ENCODE results near the gene PIK3R5. TPM values are rescaled to one million over a fixed set of nuclear protein-coding genes. Genes with fewer than 3 reads are reported as not detected.

Gene PIK3R5
- total and polyA plus RNA-seq, 4 donors = 11.7 to 70.9 (median 35.0) TPM

DNA sequence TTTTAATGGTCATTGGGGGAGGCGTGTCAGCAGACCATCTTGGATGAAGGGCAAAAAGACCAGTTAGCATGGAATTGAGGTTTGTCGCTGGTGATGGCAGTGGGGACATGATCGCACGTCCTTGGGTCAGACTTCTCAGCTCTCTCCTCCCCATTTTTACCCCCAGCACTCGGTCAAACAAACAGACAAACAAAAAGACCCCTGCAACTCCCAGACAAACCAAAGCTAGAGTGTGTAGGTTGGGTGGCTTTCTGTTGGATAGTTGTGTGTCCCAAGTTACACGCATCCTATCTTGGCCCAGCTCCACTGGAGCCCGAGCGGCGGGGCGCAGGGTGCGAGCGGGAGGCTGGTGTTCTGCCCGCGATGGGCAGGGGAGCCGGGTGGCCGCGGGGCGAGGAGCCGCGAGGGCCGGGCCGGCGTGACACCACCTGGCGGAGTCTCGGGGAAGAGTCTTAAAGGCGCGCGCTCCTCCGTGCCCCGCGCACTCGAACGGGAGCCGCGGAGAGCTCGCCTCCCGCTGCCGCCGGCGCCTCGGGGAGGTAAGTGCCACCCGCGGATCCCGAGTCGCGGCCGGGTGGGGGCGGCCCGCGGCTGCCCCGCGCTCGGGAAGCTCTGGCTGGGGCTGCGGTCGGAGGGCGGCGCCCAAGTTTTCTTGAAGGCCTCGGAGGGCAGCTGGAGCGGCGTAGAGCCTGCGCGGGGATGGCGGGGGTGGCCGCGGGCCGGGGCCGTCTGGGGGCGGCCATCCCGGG lies 37.3 kb upstream of the PIK3R5 start:
- ATAC-seq (ENCODE audit: insufficient read depth, low FRiP score) (no peak), DNase-seq (no peak)
- peaks cover 31 to 67% (median 41%) of the 10 kb centered on the region in 3 donors for H3K27me3 ChIP-seq (ENCODE audit: control insufficient read depth in 3 of 3, insufficient read depth in 3 of 3, low read length in 2 of 3)
- H3K9ac ChIP-seq (ENCODE audit: insufficient read depth in 1 of 2, low read length in 2 of 2) = no peak overlapping the region
- TF ChIP-seq, protein P1, sequence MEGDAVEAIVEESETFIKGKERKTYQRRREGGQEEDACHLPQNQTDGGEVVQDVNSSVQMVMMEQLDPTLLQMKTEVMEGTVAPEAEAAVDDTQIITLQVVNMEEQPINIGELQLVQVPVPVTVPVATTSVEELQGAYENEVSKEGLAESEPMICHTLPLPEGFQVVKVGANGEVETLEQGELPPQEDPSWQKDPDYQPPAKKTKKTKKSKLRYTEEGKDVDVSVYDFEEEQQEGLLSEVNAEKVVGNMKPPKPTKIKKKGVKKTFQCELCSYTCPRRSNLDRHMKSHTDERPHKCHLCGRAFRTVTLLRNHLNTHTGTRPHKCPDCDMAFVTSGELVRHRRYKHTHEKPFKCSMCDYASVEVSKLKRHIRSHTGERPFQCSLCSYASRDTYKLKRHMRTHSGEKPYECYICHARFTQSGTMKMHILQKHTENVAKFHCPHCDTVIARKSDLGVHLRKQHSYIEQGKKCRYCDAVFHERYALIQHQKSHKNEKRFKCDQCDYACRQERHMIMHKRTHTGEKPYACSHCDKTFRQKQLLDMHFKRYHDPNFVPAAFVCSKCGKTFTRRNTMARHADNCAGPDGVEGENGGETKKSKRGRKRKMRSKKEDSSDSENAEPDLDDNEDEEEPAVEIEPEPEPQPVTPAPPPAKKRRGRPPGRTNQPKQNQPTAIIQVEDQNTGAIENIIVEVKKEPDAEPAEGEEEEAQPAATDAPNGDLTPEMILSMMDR (IDR thresholded peaks at IDR 0.05; ENCODE audit: control extremely low read depth, extremely low read depth) = no peak
- peaks cover 0 to 4% (median 2%) of the 10 kb centered on the region in 4 donors for H3K9me3 ChIP-seq (ENCODE audit: control insufficient read depth in 4 of 4, insufficient read depth in 3 of 4, low read length in 3 of 4)
- H3K36me3 ChIP-seq (ENCODE audit: control insufficient read depth in 4 of 4, insufficient read depth in 4 of 4, low read length in 4 of 4) = no peaks in the 10 kb centered on the region
- peaks cover 0 to 7% (median 0%) of the 10 kb centered on the region in 5 donors for H3K4me1 ChIP-seq (ENCODE audit: control insufficient read depth in 5 of 5, insufficient read depth in 5 of 5, low read length in 5 of 5)
- WGBS, 2 donors = 1 to 2% methylated on average over 40 to 69 of the region's 69 CpGs
- H3K27ac ChIP-seq (ENCODE audit: low read depth in 1 of 2, low read length in 1 of 2) = no peak overlapping the region
- H3K4me3 ChIP-seq = no peak overlapping the region

DNA sequence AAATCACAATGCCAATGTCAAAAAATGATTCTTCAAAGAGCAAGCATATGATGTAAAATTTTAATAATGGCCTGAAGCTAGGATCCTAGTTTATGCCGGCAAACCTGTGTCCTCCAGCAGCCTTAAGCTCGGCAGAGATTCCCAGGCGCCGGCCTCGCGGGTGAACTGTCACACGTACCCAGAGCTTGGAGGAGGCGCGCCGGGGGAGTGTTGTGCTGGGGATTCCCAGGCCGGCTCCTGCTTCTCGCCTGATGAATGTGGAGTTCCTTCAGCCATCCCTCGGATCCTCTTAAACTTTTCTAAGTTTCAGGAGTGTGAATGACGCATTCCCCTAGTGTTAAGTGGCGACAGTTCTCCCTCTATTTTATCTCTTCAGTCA lies 36.7 kb upstream of the PIK3R5 start:
- H3K9me3 ChIP-seq (ENCODE audit: control insufficient read depth in 4 of 4, insufficient read depth in 3 of 4, low read length in 3 of 4) = peaks cover 0 to 4% (median 2%) of the 10 kb centered on the region in 4 donors
- no peak overlapping the region for H3K27ac ChIP-seq (ENCODE audit: low read depth in 1 of 2, low read length in 1 of 2)
- H3K36me3 ChIP-seq (ENCODE audit: control insufficient read depth in 4 of 4, insufficient read depth in 4 of 4, low read length in 4 of 4) = no peaks in the 10 kb centered on the region
- DNase-seq (no peak), ATAC-seq (ENCODE audit: insufficient read depth, low FRiP score) (no peak)
- no peak overlapping the region for H3K4me3 ChIP-seq
- no peak overlapping the region for H3K9ac ChIP-seq (ENCODE audit: insufficient read depth in 1 of 2, low read length in 2 of 2)
- peaks cover 31 to 61% (median 41%) of the 10 kb centered on the region in 3 donors for H3K27me3 ChIP-seq (ENCODE audit: control insufficient read depth in 3 of 3, insufficient read depth in 3 of 3, low read length in 2 of 3)
- TF ChIP-seq, protein P1 (IDR thresholded peaks at IDR 0.05; ENCODE audit: control extremely low read depth, extremely low read depth) = no peak
- H3K4me1 ChIP-seq (ENCODE audit: control insufficient read depth in 5 of 5, insufficient read depth in 5 of 5, low read length in 5 of 5) = peaks cover 0 to 7% (median 0%) of the 10 kb centered on the region in 5 donors
- WGBS, 2 donors = 11 to 17% methylated on average over 15 of the region's 15 CpGs

DNA sequence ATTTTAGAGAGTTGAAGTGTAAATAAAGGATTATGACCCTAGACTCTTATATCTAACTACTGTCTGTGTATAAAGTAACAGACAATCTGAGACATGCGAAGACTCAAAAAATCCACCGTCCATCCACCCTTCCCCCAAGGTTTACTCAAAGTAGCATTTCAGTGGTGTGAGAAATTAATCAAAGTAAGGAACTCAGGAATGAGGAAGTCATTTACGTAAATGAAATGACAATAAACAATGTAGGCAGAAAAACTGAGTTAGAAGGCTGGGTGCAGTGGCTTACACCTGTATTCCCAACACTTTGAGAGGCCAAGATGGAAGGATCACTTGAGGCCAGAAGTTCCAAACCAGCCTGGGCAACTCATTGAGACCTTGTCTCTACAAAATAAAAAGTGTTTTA lies 36.1 kb upstream of the PIK3R5 start:
- 35 to 50% methylated on average over 3 of the region's 3 CpGs for WGBS, 2 donors
- Histone ChIP-seq H3K4me1 (ENCODE audit: control insufficient read depth in 5 of 5, insufficient read depth in 5 of 5, low read length in 5 of 5) (peaks cover 0 to 7% (median 0%) of the 10 kb centered on the region in 5 donors), H3K27ac (ENCODE audit: low read depth in 1 of 2, low read length in 1 of 2) (no peak overlapping the region), H3K36me3 (ENCODE audit: control insufficient read depth in 4 of 4, insufficient read depth in 4 of 4, low read length in 4 of 4) (no peaks in the 10 kb centered on the region), H3K9me3 (ENCODE audit: control insufficient read depth in 4 of 4, insufficient read depth in 3 of 4, low read length in 3 of 4) (peaks cover 0 to 4% (median 2%) of the 10 kb centered on the region in 4 donors), H3K27me3 (ENCODE audit: control insufficient read depth in 3 of 3, insufficient read depth in 3 of 3, low read length in 2 of 3) (peaks cover 31 to 55% (median 39%) of the 10 kb centered on the region in 3 donors), H3K4me3 (no peak overlapping the region), H3K9ac (ENCODE audit: insufficient read depth in 1 of 2, low read length in 2 of 2) (no peak overlapping the region)
- TF ChIP-seq, protein P1 (IDR thresholded peaks at IDR 0.05; ENCODE audit: control extremely low read depth, extremely low read depth) = no peak
- DNase-seq = no peak
- ATAC-seq (ENCODE audit: insufficient read depth, low FRiP score) = no peak
